ENCODE measurements around the gene RGS14.

- TF ChIP-seq POLR2A (IDR thresholded peaks at IDR 0.05) = no peak
- TF ChIP-seq, protein P1, sequence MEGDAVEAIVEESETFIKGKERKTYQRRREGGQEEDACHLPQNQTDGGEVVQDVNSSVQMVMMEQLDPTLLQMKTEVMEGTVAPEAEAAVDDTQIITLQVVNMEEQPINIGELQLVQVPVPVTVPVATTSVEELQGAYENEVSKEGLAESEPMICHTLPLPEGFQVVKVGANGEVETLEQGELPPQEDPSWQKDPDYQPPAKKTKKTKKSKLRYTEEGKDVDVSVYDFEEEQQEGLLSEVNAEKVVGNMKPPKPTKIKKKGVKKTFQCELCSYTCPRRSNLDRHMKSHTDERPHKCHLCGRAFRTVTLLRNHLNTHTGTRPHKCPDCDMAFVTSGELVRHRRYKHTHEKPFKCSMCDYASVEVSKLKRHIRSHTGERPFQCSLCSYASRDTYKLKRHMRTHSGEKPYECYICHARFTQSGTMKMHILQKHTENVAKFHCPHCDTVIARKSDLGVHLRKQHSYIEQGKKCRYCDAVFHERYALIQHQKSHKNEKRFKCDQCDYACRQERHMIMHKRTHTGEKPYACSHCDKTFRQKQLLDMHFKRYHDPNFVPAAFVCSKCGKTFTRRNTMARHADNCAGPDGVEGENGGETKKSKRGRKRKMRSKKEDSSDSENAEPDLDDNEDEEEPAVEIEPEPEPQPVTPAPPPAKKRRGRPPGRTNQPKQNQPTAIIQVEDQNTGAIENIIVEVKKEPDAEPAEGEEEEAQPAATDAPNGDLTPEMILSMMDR (IDR thresholded peaks at IDR 0.05) = peak in 1 of 2 donors; percentile 22
Observed at GRCh38 chr5:177382423-177383029, 24.8 kb downstream of the RGS14 start.
